GDM1 (cell line): Measurements from ENCODE around the gene PRPF38A.
"Not testable (repeated sequence)": the region's sequence is repeated elsewhere in the genome, so short reads cannot be mapped to it uniquely, and the experiment has no call there.

ENCODE experiments used
- DNase-seq: peaks from one replicate; lab custom pipeline; 2025; lab: John Stamatoyannopoulos, UW

PRPF38A gene, protein sequence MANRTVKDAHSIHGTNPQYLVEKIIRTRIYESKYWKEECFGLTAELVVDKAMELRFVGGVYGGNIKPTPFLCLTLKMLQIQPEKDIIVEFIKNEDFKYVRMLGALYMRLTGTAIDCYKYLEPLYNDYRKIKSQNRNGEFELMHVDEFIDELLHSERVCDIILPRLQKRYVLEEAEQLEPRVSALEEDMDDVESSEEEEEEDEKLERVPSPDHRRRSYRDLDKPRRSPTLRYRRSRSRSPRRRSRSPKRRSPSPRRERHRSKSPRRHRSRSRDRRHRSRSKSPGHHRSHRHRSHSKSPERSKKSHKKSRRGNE

DNA sequence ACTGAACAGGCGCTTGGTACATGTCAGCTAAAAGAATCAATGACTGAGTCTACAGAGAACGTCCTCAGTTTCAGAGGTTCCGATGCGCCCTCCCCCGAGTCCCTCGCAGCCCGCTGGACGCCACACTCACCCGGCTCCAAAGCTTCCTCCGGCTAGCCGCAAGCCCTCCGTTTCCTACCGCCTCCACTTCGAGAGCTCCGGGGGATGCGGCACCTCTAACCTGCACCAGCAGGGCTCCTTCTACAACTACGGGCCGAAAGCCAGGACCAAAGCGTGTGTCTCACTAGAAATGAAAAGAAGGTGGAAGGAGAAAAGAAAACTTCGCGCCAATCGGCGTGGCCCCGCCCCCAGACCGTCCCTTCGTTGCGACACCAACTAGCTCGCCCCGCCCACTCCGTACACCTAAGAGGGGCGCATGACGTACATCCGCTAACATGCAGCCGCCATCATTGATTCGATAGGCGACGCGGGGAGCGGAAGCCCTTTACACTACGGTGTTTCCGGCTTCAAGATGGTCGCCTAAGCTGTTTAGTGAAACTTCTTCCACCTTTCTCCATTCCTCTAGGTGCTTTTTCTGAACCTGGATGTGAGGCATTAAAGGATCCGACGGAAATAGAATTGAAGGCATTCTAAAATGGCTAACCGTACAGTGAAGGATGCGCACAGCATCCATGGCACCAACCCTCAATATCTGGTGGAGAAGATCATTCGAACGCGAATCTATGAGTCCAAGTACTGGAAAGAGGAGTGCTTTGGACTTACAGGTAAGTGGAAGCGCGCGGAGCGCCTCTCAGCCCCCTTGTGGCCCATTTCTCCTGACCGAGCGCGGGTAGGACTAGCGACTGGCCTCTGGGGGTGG lies at the start of gene PRPF38A, which contains the start of gene ORC1:
TSS of gene PRPF38A (plus strand) at position 487 of the 859 bp plus-strand sequence. CDS start at position 635, 148 bp downstream.
TSS of gene ORC1 (minus strand) at position 308 of the 859 bp plus-strand sequence. CDS start 2,200 bp downstream, outside the sequence.
- DNase-seq, result peak; percentile 96

GRCh38 chr1:52355436-52355835 lies 49.0 kb upstream of the PRPF38A start:
- no peak for DNase-seq

GRCh38 chr1:52355847-52356505 lies 48.4 kb upstream of the PRPF38A start:
- no peak for DNase-seq

- DNase-seq, result no peak
These were observed 47.5 kb upstream of the PRPF38A start for GRCh38 chr1:52356818-52357355.

DNA sequence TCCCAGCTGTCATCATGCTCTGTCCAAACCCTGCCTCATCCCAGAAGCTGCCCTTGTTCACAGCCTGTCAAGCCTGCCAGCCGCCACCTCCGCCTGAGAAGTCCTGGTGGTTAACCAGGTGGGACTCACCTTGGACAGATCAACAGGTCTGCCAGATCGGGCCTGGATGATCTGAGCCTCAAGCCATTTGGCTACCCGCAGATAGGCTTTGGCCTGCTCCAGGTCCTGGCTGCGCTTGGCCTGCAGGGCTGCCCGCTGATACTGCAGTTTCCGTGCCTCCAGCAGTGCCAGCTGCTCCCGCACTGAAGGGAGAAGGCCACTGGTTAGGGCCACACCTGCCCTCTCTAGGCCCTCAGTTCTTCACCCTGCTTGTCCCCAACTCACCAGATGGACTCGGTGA lies 47.0 kb upstream of the PRPF38A start:
- DNase-seq, result no peak

DNA sequence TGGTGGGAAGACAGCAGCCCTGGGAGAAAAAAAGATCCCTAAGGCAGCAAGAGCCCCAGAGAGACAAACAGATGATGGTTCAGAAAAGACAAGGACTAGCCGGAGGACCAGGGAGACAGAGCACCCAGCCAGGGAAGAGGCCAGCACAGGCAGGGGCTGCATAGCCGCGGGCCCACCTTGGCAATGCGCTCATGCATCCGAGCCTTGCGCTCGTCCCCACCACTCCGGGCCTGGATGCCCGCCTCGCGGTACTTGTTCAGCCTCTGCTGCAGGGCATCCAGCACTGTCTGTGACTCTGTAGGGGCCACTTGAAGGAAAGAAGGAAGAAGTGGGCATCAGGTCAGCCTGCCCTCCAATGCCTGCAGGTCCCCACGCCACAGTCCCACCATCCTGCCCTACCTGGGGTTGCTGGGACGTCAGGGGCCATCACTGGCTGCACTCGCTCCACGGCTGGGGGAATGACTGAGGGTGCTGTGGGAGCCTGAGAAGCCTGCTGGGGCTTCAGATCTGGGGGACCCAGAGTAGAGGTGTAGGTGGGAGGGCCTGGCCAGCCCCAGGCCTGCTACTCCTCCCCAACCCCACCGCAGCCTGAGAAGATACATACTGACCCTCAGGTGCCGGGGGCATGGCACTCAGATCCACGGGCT lies 45.4 kb upstream of the PRPF38A start:
- DNase-seq, result no peak

- DNase-seq, result no peak
These were observed 44.5 kb upstream of the PRPF38A start for GRCh38 chr1:52359676-52360594.

DNA sequence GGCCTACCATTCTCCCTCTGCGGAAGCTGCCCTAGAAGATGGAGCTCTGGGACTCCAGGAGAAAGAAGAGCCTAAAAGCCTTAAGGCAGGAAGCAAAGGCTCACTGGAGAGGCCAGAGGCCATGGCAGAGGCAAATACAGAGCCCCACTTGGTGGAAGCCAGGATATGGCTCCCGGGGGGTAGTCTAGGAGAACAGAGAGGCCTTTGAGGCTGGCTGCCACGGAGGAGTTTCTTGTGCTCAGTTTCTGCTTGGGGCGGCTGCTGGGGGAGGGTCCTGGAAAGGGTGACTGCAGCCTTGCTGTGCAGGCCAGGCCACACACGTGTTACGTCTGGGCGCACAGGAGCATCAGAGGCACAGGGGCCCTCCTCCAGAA lies 43.8 kb upstream of the PRPF38A start:
- no peak for DNase-seq

DNA sequence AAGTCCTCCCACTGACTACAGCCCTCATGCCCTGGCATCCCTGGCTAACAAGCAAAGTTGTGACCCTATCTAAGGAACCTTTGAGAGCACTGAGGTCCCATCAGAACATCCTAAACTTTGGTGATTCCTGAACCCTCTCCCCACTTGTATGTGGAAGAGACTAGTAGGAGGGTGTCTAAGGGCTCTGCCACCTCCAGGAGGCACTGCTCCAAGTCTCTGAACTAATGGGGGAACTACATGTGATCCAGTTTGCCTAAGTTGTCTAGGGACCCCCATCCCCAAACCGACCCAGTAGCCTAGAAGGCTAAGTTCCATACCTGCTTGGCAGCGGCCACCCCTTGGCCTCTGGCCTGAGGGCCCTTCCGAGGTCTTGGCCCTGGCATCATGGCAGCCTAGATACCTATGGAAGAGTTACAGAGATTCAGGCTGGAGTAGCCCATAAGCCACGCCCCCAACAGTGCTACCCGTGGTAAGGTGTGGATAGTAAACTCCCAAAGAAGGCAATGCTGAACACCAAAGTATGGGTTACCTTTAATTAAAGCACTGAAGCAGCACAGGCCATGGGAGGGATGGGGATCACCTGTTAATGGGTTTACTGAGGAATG lies 40.1 kb upstream of the PRPF38A start:
- no peak for DNase-seq

DNA sequence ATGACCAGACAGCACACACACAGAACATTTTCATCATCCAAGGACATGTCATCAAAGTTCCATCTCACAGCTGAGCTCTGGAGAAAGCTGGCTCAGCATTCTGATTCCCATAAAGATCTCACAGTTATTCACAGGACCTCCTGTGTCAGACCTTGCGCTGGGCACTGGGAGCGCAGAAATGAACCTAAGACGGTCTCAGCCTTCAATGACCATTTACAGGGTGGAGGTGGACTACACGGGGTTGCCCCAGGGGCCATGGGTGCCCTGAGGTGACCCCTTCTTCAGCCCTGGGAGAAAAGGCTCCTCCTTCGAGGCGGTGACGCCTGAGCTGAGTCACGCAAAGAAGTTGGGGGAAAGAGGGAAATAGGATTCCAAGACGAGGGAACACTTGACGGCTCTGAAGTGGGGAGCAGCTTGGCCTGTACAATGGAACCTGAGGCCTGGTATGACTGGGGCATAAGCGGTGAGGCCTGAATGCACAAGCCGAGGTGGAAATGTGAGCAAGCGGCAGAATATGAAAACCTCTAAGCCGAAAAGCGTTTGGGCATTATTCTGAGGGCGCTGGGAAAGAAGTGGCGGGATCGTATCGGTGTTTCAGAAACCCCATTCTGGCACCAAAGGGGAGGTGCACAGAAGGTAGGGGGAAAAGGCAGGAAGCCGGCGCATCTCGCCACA lies 39.2 kb upstream of the PRPF38A start:
- no peak for DNase-seq

DNA sequence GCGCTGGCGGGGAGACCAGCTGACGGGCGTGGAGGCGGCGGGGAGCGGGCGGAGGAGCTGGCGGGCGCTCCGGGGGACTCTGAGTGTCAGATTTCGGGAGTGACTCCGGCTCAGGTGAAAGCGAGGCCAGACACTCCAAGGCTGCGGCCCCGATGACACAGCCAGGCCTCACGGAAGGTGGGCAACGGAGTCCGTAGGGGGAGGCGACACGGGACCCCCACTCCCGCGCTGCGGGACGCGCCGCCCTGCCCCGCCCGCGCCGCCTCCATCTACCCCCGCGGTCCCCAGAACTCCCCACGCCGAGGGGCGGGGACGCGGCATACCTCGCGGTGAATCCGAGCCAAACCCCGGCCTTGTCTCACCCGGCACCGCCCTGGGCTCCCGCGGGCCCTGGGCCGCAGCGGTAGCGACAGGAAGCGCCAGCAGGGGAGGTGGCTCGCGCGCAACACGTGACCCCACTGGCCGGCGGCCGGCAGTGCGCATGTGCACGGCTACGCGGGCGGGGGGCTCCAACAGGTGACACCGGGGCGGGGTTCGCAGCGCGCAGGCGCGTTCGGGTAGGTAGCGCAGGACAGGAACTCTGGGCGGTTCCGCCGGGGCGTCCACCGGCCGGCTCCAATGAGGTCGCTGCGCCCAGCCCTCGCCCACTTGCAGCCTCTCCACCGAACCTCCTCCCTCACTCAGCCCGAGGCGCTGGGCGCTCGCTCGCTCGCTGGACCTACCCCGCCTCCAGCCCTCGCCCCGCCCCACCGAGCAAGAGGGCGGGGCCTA lies 38.5 kb upstream of the PRPF38A start, which contains the start of gene CC2D1B:
TSS of gene CC2D1B (minus strand) at position 460 of the 771 bp plus-strand sequence. CDS start 1,585 bp downstream, outside the sequence.
- DNase-seq, result peak; percentile 98

GRCh38 chr1:52366517-52366827 lies 37.9 kb upstream of the PRPF38A start:
- no peak for DNase-seq

GRCh38 chr1:52367272-52367671 lies 37.1 kb upstream of the PRPF38A start:
- no peak for DNase-seq

DNA sequence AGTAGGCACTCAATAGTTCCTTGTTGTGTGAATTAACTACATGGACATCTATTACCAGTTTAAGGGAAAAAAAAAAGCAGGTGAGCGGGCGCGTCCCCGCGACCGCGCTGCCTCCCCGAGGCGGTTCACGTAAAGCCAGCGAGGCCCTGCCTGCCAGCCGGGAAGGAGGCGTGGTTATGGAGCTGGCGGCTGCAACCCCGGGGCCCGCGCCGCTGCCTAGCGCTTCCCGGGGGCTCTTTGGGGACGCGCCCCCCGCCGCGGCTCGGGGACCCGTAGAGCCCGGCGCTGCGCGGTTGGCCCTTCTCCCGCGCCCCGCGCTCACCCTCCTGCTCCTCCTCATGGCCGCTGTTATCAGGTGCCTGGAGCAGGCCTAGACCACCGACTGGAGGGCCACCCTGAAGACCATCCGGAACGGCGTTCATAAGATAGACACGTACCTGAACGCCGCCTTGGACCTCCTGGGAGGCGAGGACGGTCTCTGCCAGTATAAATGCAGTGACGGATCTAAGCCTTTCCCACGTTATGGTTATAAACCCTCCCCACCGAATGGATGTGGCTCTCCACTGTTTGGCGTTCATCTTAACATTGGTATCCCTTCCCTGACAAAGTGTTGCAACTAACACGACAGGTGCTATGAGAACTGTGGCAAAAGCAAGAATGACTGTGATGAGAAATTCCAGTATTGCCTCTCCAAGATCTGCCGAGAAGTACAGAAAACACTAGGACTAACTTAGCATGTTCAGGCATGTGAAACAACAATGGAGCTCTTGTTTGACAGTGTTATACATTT lies 35.8 kb upstream of the PRPF38A start:
- no peak for DNase-seq

DNA sequence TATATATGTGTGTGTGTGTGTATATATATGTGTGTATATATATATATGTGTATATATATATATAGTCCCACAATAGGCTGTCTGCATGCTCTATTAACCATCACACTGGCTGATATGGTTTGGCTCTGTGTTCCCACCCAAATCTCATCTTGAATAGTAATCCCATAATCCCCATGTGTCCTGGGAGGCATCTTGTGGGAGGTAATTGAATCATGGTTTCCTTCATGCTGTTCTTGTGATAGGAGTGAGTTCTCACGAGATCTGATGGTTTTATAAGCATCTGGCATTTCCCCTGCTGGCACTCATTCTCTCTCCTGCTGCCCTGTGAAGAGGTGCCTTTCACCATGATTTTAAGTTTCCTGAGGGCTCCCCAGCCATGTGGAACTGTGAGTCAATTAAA lies 34.6 kb upstream of the PRPF38A start:
- not testable (repeated sequence) for DNase-seq

DNA sequence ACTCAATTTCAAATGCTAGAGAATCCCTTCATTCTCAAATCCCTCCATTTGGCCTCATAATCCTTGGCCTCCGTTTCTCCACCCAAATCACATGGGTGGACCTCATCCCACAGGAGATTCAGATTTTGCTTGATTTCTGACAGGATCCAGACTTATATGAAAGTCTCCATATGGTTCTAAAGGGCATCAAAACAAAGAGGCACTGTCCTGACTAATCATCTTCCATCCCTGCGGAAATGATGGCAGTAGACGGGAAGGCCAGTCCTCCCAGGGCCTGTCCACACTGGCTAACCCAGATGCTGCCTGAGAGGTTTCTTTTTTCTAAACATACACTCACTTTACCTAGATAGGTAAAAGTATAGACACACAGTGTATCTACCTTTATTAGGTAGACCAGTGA lies 19.0 kb upstream of the PRPF38A start:
- no peak for DNase-seq

DNA sequence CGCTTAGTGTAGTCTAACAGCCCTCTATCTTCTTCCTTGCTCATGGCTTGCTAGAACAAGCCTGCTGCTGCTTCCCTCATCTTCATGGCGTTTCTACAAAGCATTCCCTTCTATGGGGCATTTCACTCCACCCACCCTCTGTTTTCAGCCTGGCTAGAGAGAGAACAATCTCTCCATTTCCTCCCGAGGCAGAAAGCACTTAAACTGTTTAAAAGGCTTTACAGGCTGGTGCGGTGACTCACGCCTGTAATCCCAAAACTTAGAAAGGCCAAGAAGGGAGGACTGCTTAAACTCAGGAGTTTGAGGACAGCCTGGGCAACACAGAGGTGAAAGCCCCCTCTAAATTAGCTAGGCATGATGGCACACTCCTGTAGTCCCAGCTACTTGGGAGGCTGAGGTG lies 17.9 kb upstream of the PRPF38A start:
- DNase-seq, result no peak

DNA sequence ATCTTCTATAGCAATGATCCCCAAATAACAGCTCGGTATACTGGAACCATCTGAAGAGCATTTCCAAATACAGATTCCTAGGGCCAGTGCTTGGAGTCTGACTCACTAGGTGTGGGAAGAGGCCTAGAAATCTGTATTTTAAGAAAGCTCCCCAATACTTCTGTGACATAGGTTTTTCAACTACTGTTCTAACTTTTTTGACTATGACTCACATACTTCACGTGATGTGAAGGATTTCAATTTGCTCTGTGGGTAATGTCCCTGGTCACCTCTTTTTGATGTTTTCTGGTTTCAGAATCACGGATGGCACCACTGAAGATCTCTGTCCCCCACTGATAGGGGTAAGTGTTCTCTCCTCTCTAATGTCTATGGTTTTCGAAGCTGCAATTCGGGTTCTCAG lies 11.2 kb upstream of the PRPF38A start:
- no peak for DNase-seq
